Measurements from ENCODE around the gene PDLIM4.

DNA sequence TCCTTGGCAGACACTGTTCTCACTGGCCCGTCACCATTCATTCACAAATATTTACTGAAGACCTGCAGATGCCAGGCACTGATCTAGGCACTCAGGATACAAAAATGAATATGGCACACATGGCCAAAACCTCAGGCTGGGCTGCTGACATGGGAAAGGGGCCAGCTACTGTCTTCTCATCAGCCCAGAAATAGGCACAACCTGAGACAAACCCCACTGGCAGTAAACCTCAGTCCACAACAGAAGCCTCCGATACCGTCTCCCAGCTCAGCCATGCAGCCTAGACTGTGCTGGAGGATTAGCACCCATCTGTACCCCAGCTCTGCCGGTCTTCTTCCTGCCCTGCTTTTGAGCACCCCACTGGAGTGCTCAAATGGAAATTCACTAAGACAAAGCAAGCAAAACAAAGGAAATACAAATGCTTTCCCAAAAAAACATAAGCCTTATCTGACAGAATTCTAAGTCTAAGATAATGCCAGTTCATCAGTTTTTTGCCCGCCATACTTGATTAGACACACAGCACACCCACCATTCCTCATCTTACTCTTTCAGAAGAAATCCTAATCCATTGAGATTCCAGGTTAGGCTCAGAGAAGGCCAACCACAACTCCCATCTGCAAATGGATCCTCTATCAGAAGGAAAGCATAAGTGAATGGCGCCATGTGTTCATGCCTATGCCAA lies 38.1 kb upstream of the PDLIM4 start:
- TF ChIP-seq, protein P1, sequence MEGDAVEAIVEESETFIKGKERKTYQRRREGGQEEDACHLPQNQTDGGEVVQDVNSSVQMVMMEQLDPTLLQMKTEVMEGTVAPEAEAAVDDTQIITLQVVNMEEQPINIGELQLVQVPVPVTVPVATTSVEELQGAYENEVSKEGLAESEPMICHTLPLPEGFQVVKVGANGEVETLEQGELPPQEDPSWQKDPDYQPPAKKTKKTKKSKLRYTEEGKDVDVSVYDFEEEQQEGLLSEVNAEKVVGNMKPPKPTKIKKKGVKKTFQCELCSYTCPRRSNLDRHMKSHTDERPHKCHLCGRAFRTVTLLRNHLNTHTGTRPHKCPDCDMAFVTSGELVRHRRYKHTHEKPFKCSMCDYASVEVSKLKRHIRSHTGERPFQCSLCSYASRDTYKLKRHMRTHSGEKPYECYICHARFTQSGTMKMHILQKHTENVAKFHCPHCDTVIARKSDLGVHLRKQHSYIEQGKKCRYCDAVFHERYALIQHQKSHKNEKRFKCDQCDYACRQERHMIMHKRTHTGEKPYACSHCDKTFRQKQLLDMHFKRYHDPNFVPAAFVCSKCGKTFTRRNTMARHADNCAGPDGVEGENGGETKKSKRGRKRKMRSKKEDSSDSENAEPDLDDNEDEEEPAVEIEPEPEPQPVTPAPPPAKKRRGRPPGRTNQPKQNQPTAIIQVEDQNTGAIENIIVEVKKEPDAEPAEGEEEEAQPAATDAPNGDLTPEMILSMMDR (conservative IDR thresholded peaks at IDR 0.05): no peak
- TF ChIP-seq EZH2 (IDR thresholded peaks at IDR 0.05; ENCODE audit: low read depth): no peak
